Endodermal cell (in vitro differentiated cells): ENCODE results near the gene KLHL41. TPM values are rescaled to one million over a fixed set of nuclear protein-coding genes. Genes with fewer than 3 reads are reported as not detected.

Experiments
- DNase-seq: peaks from one replicate; pipeline ENCODE4 v3.0.0-alpha.2; 2017
- H3K27ac ChIP-seq: 2 replicates; pipeline ENCODE4 v1.5.1; 2013; ENCODE audit warnings: mild to moderate bottlenecking, low read depth, low read length, moderate library complexity
- H3K27me3 ChIP-seq: 2 replicates; pipeline ENCODE4 v1.6.1; 2013; ENCODE audit warnings: mild to moderate bottlenecking, low read length, moderate library complexity; ENCODE audit not compliant: insufficient read depth, control insufficient read depth, poor library complexity, severe bottlenecking
- H3K36me3 ChIP-seq: 2 replicates; pipeline ENCODE4 v1.7.0; 2013; ENCODE audit warnings: mild to moderate bottlenecking, low read length, moderate library complexity; ENCODE audit not compliant: control insufficient read depth, insufficient read depth
- H3K4me1 ChIP-seq: one replicate; pipeline ENCODE4 v1.7.0; 2013; ENCODE audit warnings: low read length; ENCODE audit not compliant: control insufficient read depth, insufficient read depth
- H3K4me3 ChIP-seq: 2 replicates; pipeline ENCODE4 v1.5.1; 2013; ENCODE audit warnings: mild to moderate bottlenecking, low read length, moderate library complexity
- H3K9ac ChIP-seq: 2 replicates; pipeline ENCODE4 v1.6.1; 2013; ENCODE audit warnings: mild to moderate bottlenecking, low read length, moderate library complexity; ENCODE audit not compliant: poor library complexity, severe bottlenecking; ENCODE audit errors: extremely low read depth
- H3K9me3 ChIP-seq: 2 replicates; pipeline ENCODE4 v1.6.1; 2013; ENCODE audit warnings: mild to moderate bottlenecking, low read length, moderate library complexity; ENCODE audit not compliant: control insufficient read depth
- H3K27ac Mint-ChIP-seq: 2 replicates; pipeline ENCODE4 v1.8.0; 2020; ENCODE audit warnings: mixed read lengths
- H3K27me3 Mint-ChIP-seq: 2 replicates; pipeline ENCODE4 v1.8.0; 2021; ENCODE audit warnings: mild to moderate bottlenecking, mixed read lengths; ENCODE audit not compliant: insufficient read depth
- H3K36me3 Mint-ChIP-seq: 2 replicates; pipeline ENCODE4 v1.8.0; 2020; ENCODE audit warnings: low read depth, mixed read lengths
- H3K4me1 Mint-ChIP-seq: 2 replicates; pipeline ENCODE4 v1.8.0; 2020; ENCODE audit warnings: mixed read lengths
- H3K4me3 Mint-ChIP-seq: 2 replicates; pipeline ENCODE4 v1.8.0; 2020; ENCODE audit warnings: mild to moderate bottlenecking, moderate library complexity, mixed read lengths
- H3K9me3 Mint-ChIP-seq: 2 replicates; pipeline ENCODE4 v1.8.0; 2020; ENCODE audit warnings: mild to moderate bottlenecking, mixed read lengths
- CTCF ChIP-seq: fragments of 200-600 bp; sonication (generic); conservative IDR thresholded peaks from 2 replicates; pipeline ENCODE4 v1.5.0; 2021; ENCODE audit warnings: antibody characterized with exemption, mild to moderate bottlenecking
- WGBS, 2 experiments: methylation state at CpG; one replicate each; pipeline versions ENCODE4 v1.1.5 to v1.1.7; 2013; ENCODE audit warnings: missing lambda C conversion rate in 2 of 2, mixed read lengths in 1 of 2; ENCODE audit not compliant: insufficient coverage in 1 of 2, insufficient read length in 1 of 2; 5-methylcytosine and 5-hydroxymethylcytosine counted together
- total RNA-seq, 2 donors: library from RNA; stranded (reverse); fragmentation: NEBNext Ultra II Directional in 1 of 2; extraction: Animal tissue kit (Norgen Biotek cat#: 25700) in 1 of 2; gene quantifications; 2 replicates in 1 of 2; 3 replicates in 1 of 2; pipeline ENCODE4 v1.2.1, GENCODE V29; 2021

KLHL41 gene
- total RNA-seq, 2 donors from 2014 or later: not detected

GRCh38 chr2:169464466-169464865 lies 45.0 kb upstream of the KLHL41 start:
- Mint-ChIP-seq H3K4me1 (no peaks in the 10 kb centered on the region), H3K9me3 (no peaks in the 10 kb centered on the region), H3K36me3 (no peaks in the 10 kb centered on the region), H3K27ac (no peak overlapping the region), H3K27me3 (peaks cover under 1% of the 10 kb centered on the region), H3K4me3 (no peak overlapping the region)
- no peaks in the 10 kb centered on the region for H3K36me3 ChIP-seq
- DNase-seq: no peak
- H3K9ac ChIP-seq: no peak overlapping the region
- no peak overlapping the region for H3K4me3 ChIP-seq
- H3K4me1 ChIP-seq: no peaks in the 10 kb centered on the region
- no peaks in the 10 kb centered on the region for H3K9me3 ChIP-seq
- no peak overlapping the region for H3K27ac ChIP-seq
- WGBS, 2 experiments: 100% methylated on average over 1 of the region's 1 CpG; no CpG with 5 or more reads in 1 of the 2 experiments
- H3K27me3 ChIP-seq: no peaks in the 10 kb centered on the region
- TF ChIP-seq CTCF: no peak

- no peak overlapping the region for H3K27ac ChIP-seq
These were observed 44.6 kb upstream of the KLHL41 start for GRCh38 chr2:169464882-169465281.

GRCh38 chr2:169468841-169469240 lies 40.7 kb upstream of the KLHL41 start:
- Histone ChIP-seq H3K9ac (no peak overlapping the region), H3K36me3 (no peaks in the 10 kb centered on the region), H3K27ac (no peak overlapping the region), H3K4me3 (no peak overlapping the region), H3K27me3 (no peaks in the 10 kb centered on the region), H3K4me1 (no peaks in the 10 kb centered on the region), H3K9me3 (no peaks in the 10 kb centered on the region)
- H3K27me3 Mint-ChIP-seq: peaks cover 9% of the 10 kb centered on the region
- TF ChIP-seq CTCF: no peak
- WGBS, 2 experiments: 75% methylated on average over 1 of the region's 1 CpG; no CpG with 5 or more reads in 1 of the 2 experiments
- DNase-seq: no peak
- H3K9me3 Mint-ChIP-seq: no peaks in the 10 kb centered on the region
- no peak overlapping the region for H3K27ac Mint-ChIP-seq
- no peak overlapping the region for H3K4me3 Mint-ChIP-seq
- H3K4me1 Mint-ChIP-seq: no peaks in the 10 kb centered on the region
- no peaks in the 10 kb centered on the region for H3K36me3 Mint-ChIP-seq

More at GRCh38 chr2:169464882-169465281, 44.6 kb upstream of the KLHL41 start:
- 94 to 100% methylated on average over 2 of the region's 2 CpGs for WGBS, 2 experiments
- Mint-ChIP-seq H3K36me3 (no peaks in the 10 kb centered on the region), H3K27me3 (peaks cover 2% of the 10 kb centered on the region), H3K27ac (no peak overlapping the region), H3K4me3 (no peak overlapping the region), H3K4me1 (no peaks in the 10 kb centered on the region), H3K9me3 (no peaks in the 10 kb centered on the region)
- no peaks in the 10 kb centered on the region for H3K9me3 ChIP-seq
- H3K36me3 ChIP-seq: no peaks in the 10 kb centered on the region
- no peak for TF ChIP-seq CTCF
- no peak overlapping the region for H3K9ac ChIP-seq
- H3K4me3 ChIP-seq: no peak overlapping the region
- DNase-seq: no peak
- H3K4me1 ChIP-seq: no peaks in the 10 kb centered on the region
- H3K27me3 ChIP-seq: no peaks in the 10 kb centered on the region
